T-helper 2 cell treated with Interferon-gamma antibody and Interleukin-4, amounts not matched to agents 100 ng/mL and 5 ng/mL, for 36 hours (primary cell): Measurements from ENCODE around the gene SELENOW. TPM values are rescaled to one million over a fixed set of nuclear protein-coding genes. Genes with fewer than 3 reads are reported as not detected.
"Not testable (repeated sequence)": the region's sequence is repeated elsewhere in the genome, so short reads cannot be mapped to it uniquely, and the experiment has no call there.

ENCODE experiments used
- intact Hi-C: fragments of 100-400 bp; cut with micrococcal nuclease; formaldehyde crosslinking; loops from one replicate; pipeline ENCODE4 v1.15.1; 2023
- total RNA-seq: library from RNA; stranded (reverse); gene quantifications from 2 replicates; pipeline ENCODE4 v1.2.3, GENCODE V29; 2022

The SELENOW gene
- 93.5 and 95.1 TPM in 2 replicates for total RNA-seq

DNA sequence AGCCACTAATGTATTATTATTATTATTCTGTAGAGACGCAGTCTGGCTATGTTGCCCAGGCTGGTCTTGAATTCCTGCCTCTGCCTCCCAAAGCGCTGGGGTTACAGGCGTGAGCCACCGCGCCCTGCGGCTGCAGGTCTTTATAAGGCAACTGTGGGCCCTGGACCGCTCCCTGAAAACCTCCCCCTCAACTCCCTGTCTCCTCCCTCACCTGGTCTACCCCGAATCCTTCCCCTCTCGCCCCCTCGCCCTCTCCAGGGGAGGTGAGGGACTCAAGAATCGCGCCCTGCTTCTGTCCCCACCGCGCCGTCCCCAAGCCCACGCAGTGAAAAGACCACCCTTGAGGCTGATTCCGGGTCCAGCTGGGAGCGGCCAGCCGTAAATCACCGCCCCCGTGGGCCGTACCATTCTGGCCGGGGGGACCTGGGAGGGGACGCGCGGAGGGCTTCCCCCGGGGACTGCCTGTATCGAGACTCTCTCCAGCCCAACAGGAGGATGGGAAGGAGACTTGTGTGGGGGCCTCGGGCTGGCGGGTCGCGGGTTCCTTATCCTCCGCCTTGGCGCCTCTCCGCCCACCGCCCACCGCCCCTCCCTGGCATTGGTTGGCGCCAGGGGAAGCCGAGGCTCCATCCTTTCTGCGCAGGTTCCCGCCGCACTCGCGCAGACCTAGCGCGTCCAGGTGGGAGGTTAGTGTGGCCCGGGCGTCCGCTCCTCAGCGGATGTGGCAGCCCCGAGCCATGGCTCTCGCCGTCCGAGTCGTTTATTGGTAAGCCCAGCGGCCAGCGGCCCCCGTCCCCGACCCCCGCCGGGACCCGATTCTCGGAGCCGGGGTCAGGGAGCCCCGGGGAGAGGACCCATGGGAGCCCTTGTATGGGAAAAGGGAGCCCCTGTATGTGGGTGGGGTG is at the start of gene SELENOW:
Gene SELENOW (plus strand): TSS at position 655 of the 905 bp plus-strand sequence. CDS start 83 bp downstream, at position 738.
- intact Hi-C loops, result loop anchor here (2.0 kb wide), 1 partner anchor 34 kb away; the partner anchor contains the start of gene NOP53

DNA sequence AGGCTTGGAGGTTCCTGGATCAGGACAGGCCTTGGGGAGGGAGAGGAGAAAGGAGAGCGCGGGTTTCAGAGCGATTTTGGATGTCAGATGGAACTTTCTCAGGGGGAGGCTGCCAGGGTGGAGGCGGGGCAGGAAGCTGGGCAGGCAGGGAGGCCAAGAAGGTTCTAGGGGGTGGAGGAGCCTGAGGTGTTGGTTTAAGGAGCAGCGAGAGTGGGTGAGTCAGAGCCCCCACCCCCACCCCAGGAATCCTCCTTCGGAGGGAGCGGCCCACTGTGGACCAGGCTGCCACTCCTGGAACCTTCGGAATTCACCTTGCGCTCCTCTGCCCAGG is 49.1 kb upstream of the SELENOW start:
- intact Hi-C loops, result no loop called here

DNA sequence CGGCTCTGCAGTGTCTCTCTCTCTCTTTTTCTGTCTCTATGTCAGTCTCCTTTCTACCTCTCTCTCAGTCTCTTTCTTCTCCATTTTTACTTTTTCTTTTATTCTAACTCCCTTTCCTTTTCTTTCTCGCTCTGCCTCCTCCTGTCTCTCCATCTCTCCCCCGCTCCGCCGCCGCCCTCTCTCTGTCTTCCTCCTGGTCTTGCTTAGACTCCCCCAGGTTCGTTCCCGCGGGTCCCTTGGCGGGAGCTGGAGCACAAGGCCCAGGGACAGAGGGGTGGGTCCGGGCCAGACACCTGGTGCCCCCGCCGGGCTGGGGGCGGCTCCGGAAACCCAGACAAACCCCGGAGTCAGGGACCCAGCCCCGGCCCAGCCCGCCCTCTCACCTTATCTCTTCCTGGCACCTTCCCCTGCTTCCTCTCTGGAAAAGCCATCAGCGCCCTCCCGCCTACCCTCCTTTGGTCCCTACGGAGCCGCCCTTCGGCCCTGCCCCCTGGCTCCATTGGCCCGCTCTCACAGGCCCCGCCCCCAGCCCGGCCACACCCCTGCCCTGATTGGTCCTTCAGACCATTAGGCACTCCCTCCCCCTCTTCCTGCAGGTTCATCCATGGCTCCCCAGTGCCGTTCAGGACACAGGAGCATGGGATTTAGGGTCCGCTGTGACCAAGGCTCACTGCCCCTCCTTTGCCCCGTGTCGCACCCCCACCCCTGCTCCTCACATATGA is 48.5 kb upstream of the SELENOW start:
- intact Hi-C loops, result no loop called here

DNA sequence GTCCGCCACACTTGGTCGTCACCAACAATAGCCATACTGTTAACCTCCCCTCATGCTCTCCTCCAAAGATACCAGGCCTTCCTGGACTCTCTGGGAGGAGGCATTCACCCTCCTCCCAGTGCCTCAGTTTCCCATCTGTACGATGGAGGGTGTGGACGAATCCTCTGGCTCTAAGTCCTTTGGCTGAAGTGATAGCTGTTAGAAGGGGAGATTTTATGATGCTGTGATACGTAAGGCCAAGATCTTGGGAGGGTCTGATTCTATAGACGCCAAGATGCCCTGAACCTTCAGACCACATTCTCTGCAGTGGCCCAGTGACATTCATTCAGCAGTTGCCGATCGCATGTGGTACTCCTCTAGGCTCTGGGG is 48.0 kb upstream of the SELENOW start:
- intact Hi-C loops, result no loop called here

DNA sequence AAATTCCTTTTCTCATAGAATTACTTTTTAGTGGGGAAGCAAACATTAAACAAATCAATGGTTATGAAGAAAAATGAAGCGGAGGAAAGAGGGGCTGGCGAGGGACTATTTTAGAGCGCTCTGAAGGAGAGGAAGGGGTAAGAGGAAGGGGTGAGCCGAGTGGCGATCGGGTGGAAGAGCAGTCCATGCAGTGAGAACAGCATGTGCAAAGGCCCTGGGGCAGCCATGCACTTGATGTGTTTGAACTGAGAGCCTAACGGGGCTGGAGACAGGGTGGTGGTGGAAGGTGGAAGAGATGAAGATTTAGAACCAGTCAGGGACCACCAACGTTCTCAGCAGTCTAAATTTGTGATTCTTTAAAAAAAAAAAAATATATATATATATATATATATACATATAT is 47.6 kb upstream of the SELENOW start:
- intact Hi-C loops, result no loop called here

DNA sequence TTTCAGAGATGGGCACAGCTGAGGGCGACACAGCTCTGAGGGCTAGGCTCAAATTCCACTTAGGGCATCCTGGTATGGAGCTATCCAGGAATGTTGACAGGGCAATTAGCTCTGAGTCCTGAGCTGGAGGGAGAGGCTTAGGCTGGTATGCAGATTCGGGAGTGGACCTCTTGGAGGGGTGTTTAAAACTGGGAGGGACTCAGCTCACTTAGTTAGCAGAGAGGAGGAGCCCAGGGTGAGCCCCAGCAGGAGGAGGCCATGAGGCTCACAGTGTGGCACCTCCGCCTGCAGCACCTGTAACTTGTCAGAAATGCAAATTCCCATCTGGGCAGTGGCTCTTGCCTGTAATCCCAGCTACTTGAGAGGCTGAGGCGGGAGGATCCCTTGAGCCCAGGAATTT is 43.4 kb upstream of the SELENOW start:
- intact Hi-C loops, result no loop called here

DNA sequence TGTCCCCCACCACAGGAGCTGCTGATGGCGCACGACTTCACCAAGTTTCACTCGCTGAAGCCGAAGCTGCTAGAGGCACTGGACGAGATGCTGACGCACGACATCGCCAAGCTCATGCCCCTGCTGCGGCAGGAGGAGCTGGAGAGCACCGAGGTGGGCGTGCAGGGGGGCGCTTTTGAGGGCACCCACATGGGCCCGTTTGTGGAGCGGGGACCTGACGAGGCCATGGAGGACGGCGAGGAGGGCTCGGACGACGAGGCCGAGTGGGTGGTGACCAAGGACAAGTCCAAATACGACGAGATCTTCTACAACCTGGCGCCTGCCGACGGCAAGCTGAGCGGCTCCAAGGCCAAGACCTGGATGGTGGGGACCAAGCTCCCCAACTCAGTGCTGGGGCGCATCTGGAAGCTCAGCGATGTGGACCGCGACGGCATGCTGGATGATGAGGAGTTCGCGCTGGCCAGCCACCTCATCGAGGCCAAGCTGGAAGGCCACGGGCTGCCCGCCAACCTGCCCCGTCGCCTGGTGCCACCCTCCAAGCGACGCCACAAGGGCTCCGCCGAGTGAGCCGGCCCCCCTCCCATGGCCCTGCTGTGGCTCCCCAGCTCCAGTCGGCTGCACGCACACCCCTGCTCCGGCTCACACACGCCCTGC is 37.5 kb upstream of the SELENOW start:
- intact Hi-C loops, result no loop called here

DNA sequence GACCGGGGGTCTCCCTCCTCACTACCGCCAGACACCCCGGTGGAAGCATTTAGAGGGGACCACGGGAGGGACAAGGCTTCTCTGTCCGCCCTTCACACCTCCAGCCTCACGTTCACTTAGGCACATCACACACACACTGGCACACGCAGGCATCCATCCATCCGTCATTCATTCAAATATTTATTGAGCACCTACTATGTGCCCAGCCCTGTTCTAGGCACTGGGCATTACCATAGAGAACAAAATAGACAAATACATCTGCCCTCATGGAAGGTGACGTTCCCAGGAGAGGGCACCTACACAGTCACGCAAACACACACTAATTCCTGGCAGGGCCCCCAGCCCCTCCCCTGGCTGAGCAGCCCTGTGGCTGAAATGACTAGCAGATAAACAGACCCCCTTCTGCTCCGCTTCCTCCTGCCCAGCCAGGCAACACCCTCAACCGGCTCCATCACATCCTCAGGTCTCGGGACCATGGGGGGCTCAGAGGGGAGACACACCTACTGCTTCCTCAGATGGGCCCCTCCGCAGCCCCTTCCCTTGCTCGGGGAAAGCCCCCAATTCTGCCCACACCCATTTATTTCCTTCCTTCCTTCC is 36.9 kb upstream of the SELENOW start:
- intact Hi-C loops, result no loop called here

DNA sequence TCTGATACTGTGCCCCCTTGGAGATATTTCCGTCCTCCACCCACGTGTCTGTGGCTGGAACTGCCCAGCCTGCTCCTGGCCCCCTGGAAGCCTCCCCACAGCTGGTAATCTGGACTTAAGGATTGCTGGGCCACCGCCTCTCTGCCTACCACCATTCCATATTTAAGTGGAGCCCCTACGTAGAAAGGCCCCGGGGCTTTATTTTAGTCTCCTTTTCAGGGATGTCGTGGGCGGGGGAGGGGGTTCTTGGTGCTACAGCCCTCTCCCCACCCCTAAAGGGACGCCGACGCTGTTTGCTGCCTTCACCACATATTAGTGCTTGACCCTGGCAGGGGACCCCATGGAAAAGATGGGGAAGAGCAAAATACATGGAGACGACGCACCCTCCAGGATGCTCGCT is 35.9 kb upstream of the SELENOW start:
- intact Hi-C loops, result loop anchor here (1.0 kb wide), 1 partner anchor 29 kb away; the partner anchor contains the start of gene EHD2

DNA sequence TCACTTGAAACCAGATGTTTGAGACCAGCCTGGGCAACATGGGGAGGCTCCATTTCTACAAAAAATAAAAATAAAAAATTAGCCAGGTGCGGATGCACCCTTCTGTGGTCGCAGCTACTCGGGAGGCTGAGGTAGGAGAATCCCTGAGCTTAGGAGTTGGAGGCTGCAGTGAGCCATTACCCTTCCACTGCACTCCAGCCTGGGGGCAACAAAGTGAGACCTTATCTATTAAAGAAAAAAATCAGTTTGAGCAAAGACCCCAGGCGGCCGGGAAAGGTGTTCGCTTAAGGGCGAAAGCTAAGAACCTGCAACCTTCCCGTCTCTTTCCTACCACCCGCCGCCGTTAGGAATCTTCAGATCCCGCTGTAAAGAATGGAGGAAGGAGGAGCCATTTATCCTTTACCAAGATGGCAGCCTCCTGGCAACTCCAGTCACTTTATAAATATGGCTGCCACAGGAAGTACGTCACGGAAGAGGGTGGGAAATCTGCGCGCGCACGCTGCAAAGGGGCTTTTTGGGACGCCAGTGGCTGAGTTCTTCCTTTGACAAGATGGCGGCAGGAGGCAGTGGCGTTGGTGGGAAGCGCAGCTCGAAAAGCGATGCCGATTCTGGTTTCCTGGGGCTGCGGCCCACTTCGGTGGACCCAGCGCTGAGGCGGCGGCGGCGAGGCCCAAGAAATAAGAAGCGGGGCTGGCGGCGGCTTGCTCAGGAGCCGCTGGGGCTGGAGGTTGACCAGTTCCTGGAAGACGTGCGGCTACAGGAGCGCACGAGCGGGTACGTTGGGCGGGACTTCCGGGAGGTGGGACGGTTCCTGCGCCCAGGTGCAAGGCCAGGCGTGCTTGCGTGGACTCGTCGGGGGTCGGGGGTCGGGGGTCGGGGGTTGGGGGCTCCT is 33.2 kb upstream of the SELENOW start, which contains the start of gene NOP53:
Gene NOP53 (plus strand): TSS at position 537 of the 892 bp plus-strand sequence. CDS start 14 bp downstream, at position 551.
- intact Hi-C loops, result loop anchor here (2.0 kb wide), 1 partner anchor 34 kb away; the partner anchor contains the start of gene SELENOW

DNA sequence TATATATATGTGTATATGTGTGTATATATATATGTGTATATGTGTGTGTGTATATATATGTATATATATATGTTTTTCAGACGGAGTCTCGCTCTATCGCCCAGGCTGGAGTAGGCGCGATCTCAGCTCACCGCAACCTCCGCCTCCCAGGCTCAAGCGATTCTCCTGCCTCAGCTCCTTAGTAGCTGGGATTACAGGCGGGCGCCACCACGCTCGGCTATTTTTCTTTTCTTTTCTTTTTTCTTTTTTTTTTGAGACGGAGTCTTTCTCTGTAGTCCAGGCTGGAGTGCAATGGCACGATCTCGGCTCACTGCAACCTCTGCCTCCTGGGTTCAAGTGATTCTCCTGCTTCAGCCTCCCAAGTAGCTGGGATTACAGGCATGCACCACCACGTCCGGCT is 32.4 kb upstream of the SELENOW start:
- intact Hi-C loops, result not testable (repeated sequence)

DNA sequence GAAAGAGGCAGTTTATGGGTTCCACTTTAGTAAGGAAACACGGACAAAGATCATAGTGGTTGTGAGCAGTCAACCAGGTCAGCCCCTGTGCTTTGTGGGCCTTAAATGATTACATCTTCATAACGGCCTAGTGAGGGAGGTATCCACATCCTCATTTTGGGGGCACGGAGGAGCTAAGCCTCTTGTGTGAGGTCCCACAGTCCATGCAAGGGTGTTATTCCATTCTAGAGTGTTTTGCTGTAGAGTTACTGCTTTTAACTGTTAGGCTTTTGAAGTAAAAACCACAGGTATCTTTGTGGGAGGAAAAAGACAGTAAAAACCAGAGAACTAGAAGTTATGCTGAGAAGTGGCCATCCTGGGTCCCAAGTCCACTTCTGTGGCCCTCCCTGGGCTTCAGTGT is 29.2 kb upstream of the SELENOW start:
- intact Hi-C loops, result no loop called here

DNA sequence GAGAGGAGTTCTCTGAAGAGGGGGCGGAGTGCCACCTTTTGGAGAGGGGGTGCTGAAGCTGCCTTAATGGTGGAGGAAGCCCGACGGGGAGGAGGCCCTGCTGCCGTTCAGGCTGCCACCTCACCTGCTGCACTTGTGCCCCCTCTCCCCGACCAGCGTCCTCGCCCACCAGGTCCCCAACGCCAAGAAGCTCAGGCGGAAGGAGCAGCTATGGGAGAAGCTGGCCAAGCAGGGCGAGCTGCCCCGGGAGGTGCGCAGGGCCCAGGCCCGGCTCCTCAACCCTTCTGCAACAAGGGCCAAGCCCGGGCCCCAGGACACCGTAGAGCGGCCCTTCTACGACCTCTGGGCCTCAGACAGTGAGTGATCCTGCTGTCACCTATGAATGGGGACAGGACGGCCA is 27.8 kb upstream of the SELENOW start:
- intact Hi-C loops, result no loop called here

DNA sequence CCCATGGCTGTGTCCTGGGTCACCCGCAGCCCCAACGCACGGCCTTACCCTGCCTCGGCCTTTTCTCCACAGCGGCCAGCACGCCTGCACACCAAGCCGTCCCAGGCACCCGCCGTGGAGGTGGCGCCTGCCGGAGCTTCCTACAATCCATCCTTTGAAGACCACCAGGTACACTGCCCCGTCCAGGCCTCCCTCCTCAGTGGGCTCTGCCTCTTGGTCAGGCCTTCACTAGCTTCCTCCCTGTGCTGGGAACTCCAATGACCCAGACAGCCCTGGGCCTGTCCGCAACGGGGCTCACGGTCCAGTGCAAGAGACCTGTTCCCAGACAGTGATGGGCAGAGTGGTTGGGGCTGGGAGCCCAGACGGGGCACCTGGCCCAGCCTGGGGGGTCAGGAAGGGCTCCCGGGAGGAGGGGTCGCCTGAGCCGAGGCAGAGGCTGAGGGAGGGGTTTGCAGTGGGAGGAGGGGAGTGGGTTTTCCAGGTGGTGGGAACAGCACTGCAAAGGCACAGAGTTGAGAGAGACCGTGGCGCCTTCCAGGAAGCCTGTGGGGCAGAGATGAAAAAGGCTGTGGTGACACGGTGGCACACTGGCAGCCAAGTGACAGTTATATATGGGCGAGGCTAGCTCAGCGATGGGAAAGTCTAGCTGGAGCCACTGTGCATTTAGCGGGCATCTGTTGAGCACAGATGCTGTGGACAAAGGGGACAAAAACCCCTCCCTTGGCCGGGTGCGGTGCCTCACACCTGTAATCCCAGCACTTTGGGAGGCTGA is 25.9 kb upstream of the SELENOW start:
- intact Hi-C loops, result no loop called here

DNA sequence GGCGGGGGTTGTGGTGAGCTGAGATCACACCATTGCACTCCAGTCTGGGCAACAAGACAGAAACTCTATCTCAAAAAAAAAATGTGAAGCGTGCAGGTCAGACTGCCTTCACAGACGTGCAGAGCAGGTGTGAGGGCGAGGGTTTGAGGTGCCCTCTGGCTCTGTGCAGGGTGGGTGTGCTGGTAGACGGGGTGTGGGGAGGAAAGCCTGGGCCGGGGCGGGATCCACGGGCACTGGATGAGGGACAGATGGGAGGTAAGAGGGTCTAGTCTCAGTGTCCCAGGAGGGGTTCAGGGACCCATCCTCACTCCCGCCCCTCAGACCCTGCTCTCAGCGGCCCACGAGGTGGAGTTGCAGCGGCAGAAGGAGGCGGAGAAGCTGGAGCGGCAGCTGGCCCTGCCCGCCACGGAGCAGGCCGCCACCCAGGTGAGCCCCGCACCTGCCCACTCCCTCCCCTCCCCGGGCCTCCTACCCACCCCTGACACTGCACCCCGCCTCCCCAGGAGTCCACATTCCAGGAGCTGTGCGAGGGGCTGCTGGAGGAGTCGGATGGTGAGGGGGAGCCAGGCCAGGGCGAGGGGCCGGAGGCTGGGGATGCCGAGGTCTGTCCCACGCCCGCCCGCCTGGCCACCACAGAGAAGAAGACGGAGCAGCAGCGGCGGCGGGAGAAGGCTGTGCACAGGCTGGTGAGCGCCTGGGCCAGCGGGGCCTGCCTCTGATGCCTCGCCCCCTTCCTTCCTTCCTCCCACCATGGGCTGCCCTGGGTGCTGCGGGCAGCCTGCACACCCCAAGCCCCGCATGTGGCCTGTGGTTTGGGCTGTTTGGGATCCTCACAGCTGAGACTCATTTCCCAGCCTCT is 24.1 kb upstream of the SELENOW start:
- intact Hi-C loops, result no loop called here

DNA sequence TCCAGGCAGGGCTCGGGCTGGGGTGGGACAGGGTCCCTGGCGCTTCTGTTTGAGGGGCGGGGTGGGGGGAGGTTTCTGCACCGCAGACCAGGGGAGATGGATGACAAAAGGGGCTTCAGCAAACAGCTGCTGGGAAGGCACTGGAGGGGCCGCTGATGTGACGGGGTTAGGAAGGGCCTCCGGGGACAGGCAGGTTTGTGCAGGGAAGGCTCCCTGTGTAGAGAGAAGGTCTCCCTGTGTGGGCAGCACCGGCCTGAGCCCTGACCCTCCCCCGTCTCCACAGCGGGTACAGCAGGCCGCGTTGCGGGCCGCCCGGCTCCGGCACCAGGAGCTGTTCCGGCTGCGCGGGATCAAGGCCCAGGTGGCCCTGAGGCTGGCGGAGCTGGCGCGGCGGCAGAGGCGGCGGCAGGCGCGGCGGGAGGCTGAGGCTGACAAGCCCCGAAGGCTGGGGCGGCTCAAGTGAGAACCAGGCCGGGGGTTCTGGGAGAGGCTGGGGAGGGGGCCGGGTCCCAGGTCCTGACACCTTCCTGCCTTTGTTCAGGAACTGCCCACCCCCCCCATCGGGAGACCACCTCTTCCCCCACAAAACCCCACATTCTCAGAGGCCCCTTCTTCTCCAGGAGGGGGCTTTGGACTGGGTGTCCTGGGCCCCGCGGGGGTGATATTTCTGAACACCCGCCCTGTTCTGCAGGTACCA is 23.3 kb upstream of the SELENOW start:
- intact Hi-C loops, result no loop called here

DNA sequence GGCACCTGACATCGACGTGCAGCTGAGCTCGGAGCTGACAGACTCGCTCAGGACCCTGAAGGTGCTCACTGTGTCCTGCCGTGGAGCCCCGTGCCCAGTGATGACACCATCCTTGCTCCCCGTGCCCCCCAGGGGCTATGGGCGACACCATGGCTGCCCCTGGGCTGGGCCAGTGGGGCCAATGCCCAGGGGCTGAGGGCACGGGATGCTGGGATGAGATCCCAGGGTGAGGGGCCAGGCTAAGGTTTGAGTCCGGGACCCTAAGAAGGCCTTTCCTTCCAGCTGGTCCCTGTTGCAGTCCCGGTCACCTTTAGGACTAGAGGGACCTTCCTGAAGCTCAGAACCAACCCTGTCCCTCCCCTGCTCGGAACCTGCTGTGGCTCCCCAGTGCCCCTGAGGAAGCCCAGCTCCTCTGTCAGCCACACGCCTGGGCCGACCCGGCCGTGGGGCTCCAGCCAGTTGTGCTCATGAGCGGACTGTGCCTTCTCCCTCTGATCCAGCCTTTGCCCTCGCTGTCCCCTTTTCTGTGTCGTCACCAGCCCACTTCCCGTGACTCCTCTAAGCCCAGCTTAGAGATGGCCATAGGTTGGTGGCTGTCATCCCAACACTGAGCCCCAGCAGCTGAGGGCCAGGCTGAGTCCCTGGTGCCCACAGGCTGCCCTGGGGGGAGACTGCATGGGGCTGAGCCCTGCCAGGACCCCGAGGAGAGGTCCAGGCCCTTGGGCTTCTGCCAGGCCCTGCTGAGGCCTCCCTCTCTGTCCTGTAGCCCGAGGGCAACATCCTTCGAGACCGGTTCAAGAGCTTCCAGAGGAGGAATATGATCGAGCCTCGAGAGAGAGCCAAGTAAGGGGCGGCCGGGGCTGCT is 22.5 kb upstream of the SELENOW start:
- intact Hi-C loops, result no loop called here
